Glutamatergic neuron (in vitro differentiated cells): Measurements from ENCODE around the gene ZNF667. TPM values are rescaled to one million over a fixed set of nuclear protein-coding genes. Genes with fewer than 3 reads are reported as not detected.
A peak's percentile ranks its signal among the peaks of the same experiment; 100 is the strongest.

Source experiments
- DNase-seq: peaks from one replicate; pipeline ENCODE4 v3.0.0; 2022
- H3K27ac Mint-ChIP-seq: one replicate; pipeline ENCODE4 v1.8.0; 2020; ENCODE audit warnings: mild to moderate bottlenecking, mixed read lengths, inconsistent platforms; ENCODE audit not compliant: unreplicated experiment
- H3K27me3 Mint-ChIP-seq: one replicate; pipeline ENCODE4 v1.8.0; 2020; ENCODE audit warnings: mild to moderate bottlenecking, moderate library complexity, mixed read lengths, inconsistent platforms; ENCODE audit not compliant: unreplicated experiment
- H3K36me3 Mint-ChIP-seq: one replicate; pipeline ENCODE4 v1.8.0; 2020; ENCODE audit warnings: mild to moderate bottlenecking, mixed read lengths, inconsistent platforms; ENCODE audit not compliant: unreplicated experiment
- H3K4me1 Mint-ChIP-seq: one replicate; pipeline ENCODE4 v1.8.0; 2020; ENCODE audit warnings: mild to moderate bottlenecking, low read depth, mixed read lengths, inconsistent platforms; ENCODE audit not compliant: unreplicated experiment
- H3K4me3 Mint-ChIP-seq: one replicate; pipeline ENCODE4 v1.8.0; 2020; ENCODE audit warnings: mild to moderate bottlenecking, mixed read lengths, inconsistent platforms; ENCODE audit not compliant: unreplicated experiment
- H3K9me3 Mint-ChIP-seq: one replicate; pipeline ENCODE4 v1.8.0; 2020; ENCODE audit warnings: mild to moderate bottlenecking, moderate library complexity, mixed read lengths, inconsistent platforms; ENCODE audit not compliant: unreplicated experiment
- total RNA-seq: library from RNA; stranded (reverse); fragmentation: NEBNext Ultra II Directional; extraction: Animal tissue kit (Norgen Biotek cat#: 25700); gene quantifications from one replicate; pipeline ENCODE4 v1.2.1, GENCODE V29; 2021; ENCODE audit not compliant: unreplicated experiment
- TF ChIP-seq, protein P1 (sequence below): fragments of 200-600 bp; sonication (generic); IDR thresholded peaks from one replicate; pipeline ENCODE4 v1.5.0; 2021; ENCODE audit not compliant: partially characterized antibody, unreplicated experiment

ZNF667 gene
- total RNA-seq, 1 donor from 2014 or later: 6.0 TPM

DNA sequence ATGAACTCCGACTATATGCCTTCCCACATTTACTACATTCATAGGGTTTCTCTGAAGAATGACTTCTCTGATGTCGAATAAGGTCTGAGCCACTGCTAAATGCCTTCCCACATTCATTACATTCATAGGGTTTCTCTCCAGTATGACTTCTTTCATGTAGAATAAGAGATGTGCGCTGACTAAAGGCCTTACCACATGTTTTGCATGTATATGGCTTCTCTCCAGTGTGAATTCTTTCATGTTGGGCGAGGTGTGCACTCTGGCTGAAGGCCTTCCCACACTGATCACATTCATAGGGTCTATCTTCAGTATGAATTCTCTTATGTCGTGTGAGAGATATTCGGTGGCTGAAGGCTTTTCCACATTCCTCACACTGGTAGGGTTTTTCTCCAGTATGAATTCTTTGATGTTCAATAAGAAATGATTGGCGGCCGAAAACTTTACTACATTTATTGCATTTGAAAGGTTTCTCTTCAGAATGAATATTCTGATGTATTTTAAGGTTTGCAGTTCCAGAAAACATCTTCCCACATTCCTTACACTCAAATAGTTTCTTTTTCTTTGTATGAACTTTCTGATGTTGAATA lies 35.8 kb downstream of the ZNF667 start:
- Mint-ChIP-seq H3K9me3 (peaks cover 23% of the 10 kb centered on the region), H3K27me3 (peaks cover 2% of the 10 kb centered on the region), H3K27ac (no peak overlapping the region), H3K36me3 (peaks cover 57% of the 10 kb centered on the region), H3K4me1 (no peaks in the 10 kb centered on the region), H3K4me3 (no peak overlapping the region)
- TF ChIP-seq, protein P1, sequence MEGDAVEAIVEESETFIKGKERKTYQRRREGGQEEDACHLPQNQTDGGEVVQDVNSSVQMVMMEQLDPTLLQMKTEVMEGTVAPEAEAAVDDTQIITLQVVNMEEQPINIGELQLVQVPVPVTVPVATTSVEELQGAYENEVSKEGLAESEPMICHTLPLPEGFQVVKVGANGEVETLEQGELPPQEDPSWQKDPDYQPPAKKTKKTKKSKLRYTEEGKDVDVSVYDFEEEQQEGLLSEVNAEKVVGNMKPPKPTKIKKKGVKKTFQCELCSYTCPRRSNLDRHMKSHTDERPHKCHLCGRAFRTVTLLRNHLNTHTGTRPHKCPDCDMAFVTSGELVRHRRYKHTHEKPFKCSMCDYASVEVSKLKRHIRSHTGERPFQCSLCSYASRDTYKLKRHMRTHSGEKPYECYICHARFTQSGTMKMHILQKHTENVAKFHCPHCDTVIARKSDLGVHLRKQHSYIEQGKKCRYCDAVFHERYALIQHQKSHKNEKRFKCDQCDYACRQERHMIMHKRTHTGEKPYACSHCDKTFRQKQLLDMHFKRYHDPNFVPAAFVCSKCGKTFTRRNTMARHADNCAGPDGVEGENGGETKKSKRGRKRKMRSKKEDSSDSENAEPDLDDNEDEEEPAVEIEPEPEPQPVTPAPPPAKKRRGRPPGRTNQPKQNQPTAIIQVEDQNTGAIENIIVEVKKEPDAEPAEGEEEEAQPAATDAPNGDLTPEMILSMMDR: no peak
- no peak for DNase-seq

DNA sequence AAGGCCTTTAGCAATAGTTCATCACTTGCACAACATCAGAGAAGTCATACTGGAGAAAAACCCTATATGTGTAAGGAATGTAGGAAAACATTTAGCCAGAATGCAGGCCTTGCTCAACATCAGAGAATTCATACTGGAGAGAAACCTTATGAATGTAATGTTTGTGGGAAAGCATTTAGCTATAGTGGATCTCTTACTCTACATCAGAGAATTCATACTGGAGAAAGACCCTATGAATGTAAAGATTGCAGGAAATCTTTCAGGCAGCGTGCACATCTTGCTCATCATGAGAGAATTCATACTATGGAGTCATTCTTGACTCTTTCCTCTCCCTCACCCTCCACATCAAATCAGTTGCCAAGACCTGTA lies 53.2 kb downstream of the ZNF667 start:
- Mint-ChIP-seq H3K27me3 (peaks cover 5% of the 10 kb centered on the region), H3K4me3 (no peak overlapping the region), H3K27ac (no peak overlapping the region), H3K36me3 (peaks cover 85% of the 10 kb centered on the region), H3K9me3 (peaks cover 53% of the 10 kb centered on the region), H3K4me1 (no peaks in the 10 kb centered on the region)
- TF ChIP-seq, protein P1: no peak
- DNase-seq: no peak

DNA sequence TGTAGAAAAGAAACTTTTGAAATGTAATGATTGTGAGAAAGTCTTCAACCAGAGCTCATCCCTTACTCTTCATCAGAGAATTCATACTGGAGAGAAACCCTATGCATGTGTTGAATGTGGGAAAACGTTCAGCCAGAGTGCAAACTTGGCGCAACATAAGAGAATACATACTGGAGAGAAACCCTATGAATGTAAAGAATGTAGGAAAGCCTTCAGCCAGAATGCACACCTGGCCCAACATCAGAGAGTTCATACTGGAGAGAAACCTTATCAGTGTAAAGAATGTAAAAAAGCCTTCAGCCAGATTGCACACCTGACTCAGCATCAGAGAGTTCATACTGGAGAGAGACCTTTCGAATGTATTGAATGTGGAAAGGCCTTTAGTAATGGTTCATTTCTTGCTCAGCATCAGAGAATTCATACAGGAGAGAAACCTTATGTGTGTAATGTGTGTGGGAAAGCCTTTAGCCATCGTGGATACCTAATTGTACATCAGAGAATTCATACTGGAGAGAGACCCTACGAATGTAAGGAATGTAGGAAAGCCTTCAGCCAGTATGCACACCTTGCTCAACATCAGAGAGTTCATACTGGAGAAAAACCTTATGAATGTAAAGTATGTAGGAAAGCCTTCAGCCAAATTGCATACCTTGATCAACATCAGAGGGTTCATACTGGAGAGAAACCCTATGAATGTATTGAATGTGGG lies 53.7 kb downstream of the ZNF667 start:
- H3K36me3 Mint-ChIP-seq: peaks cover 91% of the 10 kb centered on the region
- H3K9me3 Mint-ChIP-seq: peaks cover 53% of the 10 kb centered on the region
- H3K27ac Mint-ChIP-seq: no peak overlapping the region
- TF ChIP-seq, protein P1: no peak
- DNase-seq: no peak
- H3K27me3 Mint-ChIP-seq: peaks cover 5% of the 10 kb centered on the region
- H3K4me3 Mint-ChIP-seq: no peak overlapping the region
- no peaks in the 10 kb centered on the region for H3K4me1 Mint-ChIP-seq

DNA sequence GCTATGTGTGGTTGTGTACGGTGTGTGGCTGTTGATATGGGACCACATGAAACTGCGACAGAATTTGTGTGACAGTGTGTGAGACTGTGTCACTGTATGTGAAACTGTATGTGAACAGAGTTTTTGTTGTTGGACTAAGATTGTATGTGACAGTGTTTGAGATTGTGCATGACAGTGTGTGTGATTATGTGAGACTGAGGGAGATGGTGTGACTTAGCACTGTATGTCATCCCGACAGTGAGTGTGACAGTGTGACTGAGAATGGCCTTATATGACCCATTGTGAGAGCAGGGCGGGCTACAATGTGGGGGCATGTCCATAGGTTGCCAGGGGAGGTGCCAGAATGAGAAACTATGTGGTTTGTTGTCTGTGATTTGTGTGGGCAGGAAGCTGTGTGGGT lies 72.1 kb downstream of the ZNF667 start:
- peaks cover 31% of the 10 kb centered on the region for H3K9me3 Mint-ChIP-seq
- peaks cover 13% of the 10 kb centered on the region for H3K27me3 Mint-ChIP-seq
- peaks cover 11% of the 10 kb centered on the region for H3K4me1 Mint-ChIP-seq
- peak overlapping the region; percentile 99 for H3K4me3 Mint-ChIP-seq
- no peak for DNase-seq
- peak overlapping the region; percentile 95 for H3K27ac Mint-ChIP-seq
- TF ChIP-seq, protein P1: no peak
- peaks cover 67% of the 10 kb centered on the region for H3K36me3 Mint-ChIP-seq

DNA sequence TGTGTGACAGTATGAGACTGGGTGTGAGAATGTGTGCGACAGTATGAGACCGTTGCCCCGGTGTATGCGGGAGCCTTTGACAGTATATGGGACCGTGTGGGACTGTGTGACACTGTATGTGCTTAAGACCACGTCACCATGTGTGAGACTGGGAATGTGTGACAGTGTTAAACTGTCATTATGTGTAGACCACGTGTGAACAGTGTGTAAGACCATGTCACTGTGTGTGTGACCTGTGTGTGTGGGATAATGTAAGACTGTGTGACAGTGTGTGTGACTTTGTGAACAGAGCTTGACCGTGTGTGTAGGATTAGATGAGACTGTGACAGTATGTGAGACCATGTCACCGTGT lies 72.5 kb downstream of the ZNF667 start:
- TF ChIP-seq, protein P1: no peak
- Mint-ChIP-seq H3K27ac (peak overlapping the region; percentile 95), H3K36me3 (peaks cover 66% of the 10 kb centered on the region), H3K9me3 (peaks cover 31% of the 10 kb centered on the region), H3K4me3 (peak overlapping the region; percentile 99), H3K27me3 (peaks cover 13% of the 10 kb centered on the region), H3K4me1 (peaks cover 11% of the 10 kb centered on the region)
- no peak for DNase-seq
